Measurements from ENCODE around the gene CELSR1. TPM values are rescaled to one million over a fixed set of nuclear protein-coding genes. Genes with fewer than 3 reads are reported as not detected.

CELSR1 gene
- total RNA-seq, 1 experiment from 2014 or later, result 5.3 TPM

DNA sequence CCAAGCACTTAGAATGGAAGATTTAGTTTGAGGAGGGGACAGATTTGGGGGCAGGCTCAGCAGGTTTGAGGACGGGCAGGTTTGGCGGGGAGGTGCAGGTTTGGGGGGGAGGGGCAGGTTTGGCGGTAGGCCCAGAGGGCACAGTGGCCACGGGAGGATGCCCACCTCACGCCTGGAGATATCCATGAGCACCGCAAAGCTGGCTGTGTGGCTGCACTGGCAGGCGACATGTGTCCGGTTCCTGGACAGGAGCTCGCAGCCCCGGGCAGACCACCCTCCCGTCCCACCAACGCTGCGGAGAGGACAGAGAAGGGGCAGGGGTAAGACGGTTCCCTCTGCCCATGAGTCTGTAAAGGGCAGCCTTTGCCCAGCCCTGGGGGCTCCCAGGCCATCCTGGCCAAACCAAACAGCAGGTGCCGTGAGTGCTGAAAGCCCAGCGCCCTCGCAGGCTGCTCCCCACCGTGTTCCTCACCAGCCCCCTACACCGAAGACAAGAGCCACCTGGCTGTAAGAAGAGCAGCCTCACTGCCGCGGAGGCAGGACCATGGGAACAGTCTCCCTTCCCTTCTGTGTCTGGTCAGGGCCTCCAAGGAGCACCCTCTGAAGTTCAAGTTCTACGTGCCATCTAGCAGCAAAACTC is 158.9 kb downstream of the CELSR1 start:
- Histone ChIP-seq H3K36me3 (replicated peaks; ENCODE audit: control insufficient read depth, insufficient read depth, low read length) (no peaks in the 10 kb centered on the region), H3K27me3 (ENCODE audit: control insufficient read depth, insufficient read depth, low read length) (no peaks in the 10 kb centered on the region), H3K4me3 (ENCODE audit: insufficient read depth, low read depth, low read length) (no peak overlapping the region)
- DNase-seq, result peak; percentile 78

DNA sequence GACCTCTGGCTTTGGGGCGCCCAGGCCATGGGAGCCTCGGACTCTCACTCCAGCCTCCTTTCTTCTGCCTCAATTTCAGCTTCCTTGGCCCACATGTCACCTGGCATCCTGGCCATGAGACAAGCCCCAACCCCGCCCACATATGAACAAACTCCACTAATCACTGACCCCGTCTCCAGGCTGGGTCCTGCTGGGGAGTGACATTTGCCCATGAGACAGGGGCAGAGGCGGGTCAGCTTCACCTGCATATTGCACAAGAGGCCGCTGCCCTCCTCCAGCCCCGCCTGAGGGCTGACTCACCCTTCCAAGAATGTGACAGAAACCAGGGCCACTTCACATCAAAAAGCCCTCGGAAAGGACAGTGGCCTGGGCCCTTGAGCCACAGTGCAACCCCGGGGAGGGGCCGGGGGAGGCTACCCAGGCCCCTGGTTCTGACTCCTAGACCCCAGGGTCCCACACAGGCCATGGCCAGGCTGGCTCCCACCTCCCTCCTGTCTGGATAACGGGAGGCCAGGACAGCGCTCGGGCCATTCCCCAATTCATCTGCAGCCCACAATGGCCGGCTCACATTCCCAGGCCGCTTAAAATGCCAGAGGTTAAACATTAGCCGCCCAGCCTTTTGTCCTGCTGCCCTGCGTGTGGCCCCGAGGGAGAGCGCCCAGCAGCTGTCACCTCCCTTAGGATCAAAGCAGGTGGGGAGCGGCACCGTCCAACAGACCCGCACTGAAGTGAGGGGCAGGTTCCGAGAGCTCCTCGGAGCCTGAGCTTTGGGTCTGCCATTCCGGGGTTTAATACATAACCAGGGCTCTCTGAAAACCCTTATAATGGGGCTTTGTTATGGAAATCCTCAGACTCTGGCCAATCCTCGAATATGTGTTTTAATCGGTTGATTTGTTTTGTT is 159.6 kb downstream of the CELSR1 start:
- no peaks in the 10 kb centered on the region for H3K27me3 ChIP-seq (ENCODE audit: control insufficient read depth, insufficient read depth, low read length)
- no peak overlapping the region for H3K4me3 ChIP-seq (ENCODE audit: insufficient read depth, low read depth, low read length)
- DNase-seq, result peak; percentile 93

DNA sequence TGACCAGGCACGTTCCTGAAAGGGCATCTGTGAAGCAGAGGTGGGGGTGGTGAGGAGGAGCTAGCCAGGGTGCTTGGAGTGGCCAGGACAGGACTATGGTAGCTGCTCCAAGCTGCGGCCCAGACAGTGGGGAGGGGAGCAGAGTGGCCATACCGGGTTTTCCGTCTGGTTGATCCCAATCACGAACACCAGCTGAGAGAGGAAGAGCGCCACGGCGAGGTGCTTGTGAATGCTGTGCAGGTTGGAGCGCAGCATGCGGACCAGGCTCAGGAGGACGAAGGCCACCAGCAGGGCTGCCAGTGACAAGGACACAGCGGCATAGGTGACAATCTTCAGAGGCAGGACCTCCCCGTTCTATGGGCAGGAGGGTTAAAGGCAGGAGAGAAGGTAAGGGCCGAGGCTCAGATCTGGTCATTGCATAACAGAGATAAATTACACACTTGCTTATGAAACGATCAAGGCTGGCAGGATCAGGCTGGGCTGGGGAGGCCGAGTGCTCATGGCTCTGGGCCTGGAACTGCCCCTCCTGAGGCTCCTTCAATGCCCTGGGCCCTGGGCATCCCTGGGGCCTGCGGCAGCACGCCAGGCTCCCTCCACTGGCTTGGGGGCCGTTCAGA is 160.4 kb downstream of the CELSR1 start:
- H3K27me3 ChIP-seq (ENCODE audit: control insufficient read depth, insufficient read depth, low read length), result no peaks in the 10 kb centered on the region
- H3K36me3 ChIP-seq (replicated peaks; ENCODE audit: control insufficient read depth, insufficient read depth, low read length), result no peaks in the 10 kb centered on the region
- DNase-seq, result peak; percentile 63
- H3K4me3 ChIP-seq (ENCODE audit: insufficient read depth, low read depth, low read length), result no peak overlapping the region

More for the DNA sequence above, 159.6 kb downstream of the CELSR1 start:
- H3K36me3 ChIP-seq (replicated peaks; ENCODE audit: control insufficient read depth, insufficient read depth, low read length), result no peaks in the 10 kb centered on the region

GRCh38 chr22:46376111-46376510 is 161.3 kb downstream of the CELSR1 start:
- Histone ChIP-seq H3K36me3 (replicated peaks; ENCODE audit: control insufficient read depth, insufficient read depth, low read length) (no peaks in the 10 kb centered on the region), H3K27me3 (ENCODE audit: control insufficient read depth, insufficient read depth, low read length) (no peaks in the 10 kb centered on the region), H3K4me3 (ENCODE audit: insufficient read depth, low read depth, low read length) (no peak overlapping the region)
- no peak for DNase-seq

- Histone ChIP-seq H3K4me3 (ENCODE audit: insufficient read depth, low read depth, low read length) (no peak overlapping the region), H3K27me3 (ENCODE audit: control insufficient read depth, insufficient read depth, low read length) (no peaks in the 10 kb centered on the region), H3K36me3 (replicated peaks; ENCODE audit: control insufficient read depth, insufficient read depth, low read length) (no peaks in the 10 kb centered on the region)
- DNase-seq, result peak; percentile 64
Measured at GRCh38 chr22:46374663-46375474, 162.6 kb downstream of the CELSR1 start.

DNA sequence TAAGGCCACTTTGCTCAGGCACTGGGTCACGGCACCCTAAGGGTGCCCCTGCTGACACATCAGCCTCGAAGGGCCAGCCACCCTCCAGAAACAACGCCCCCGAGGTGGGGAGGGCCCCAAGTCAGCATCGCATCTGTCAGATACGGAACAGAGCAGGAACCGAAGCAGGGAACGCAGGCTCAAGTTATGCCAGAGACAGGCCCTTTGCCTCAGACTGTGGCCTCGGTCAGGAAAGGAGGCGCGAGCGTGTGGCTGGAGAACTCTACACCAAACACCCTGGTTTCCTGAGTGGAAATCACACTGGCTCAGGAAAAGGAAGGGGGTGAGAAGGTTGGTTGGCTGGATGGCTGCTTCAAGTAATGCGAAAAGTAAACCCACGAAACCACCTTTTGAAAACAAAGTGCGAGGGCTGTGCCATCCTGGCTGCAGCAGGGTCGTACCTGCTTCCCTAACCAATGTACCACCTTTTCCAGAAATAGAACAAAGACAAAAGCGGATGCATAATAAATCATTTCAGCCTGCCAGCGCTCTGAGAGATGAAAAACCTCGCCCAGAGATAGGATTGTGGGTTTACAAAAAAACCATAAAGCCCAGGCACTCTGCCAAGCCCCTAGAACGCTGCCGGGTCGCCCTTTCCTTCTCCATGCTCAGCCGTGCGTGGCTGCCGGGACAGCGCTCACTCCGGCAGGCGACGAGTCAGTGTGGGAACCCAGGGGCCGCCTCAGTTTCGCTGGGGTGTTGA is 163.3 kb downstream of the CELSR1 start:
- no peak overlapping the region for H3K4me3 ChIP-seq (ENCODE audit: insufficient read depth, low read depth, low read length)

DNA sequence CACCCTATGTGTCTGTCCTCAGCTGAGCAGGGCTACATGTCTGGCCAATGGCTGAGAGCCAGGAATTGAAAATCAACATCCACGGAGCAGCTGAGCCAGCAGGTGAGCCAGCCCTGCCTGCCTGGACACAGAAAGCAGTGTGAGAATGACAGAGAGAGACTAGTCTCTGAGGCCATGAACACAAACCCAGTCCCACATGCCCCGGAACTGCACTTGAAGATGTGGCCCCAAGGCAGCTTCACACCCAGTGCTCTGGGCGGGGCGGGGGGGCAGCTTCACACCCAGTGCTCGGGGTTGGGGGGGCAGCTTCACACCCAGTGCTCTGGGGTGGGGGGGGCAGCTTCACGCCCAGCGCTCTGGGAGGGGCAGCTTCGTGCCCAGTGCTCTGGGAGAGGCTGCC is 164.3 kb downstream of the CELSR1 start:
- Histone ChIP-seq H3K4me3 (ENCODE audit: insufficient read depth, low read depth, low read length) (no peak overlapping the region), H3K36me3 (replicated peaks; ENCODE audit: control insufficient read depth, insufficient read depth, low read length) (no peaks in the 10 kb centered on the region), H3K27me3 (ENCODE audit: control insufficient read depth, insufficient read depth, low read length) (no peaks in the 10 kb centered on the region)
- DNase-seq, result no peak

More for the DNA sequence above, 163.3 kb downstream of the CELSR1 start:
- DNase-seq, result peak; percentile 64
- Histone ChIP-seq H3K27me3 (ENCODE audit: control insufficient read depth, insufficient read depth, low read length) (no peaks in the 10 kb centered on the region), H3K36me3 (replicated peaks; ENCODE audit: control insufficient read depth, insufficient read depth, low read length) (no peaks in the 10 kb centered on the region)

DNA sequence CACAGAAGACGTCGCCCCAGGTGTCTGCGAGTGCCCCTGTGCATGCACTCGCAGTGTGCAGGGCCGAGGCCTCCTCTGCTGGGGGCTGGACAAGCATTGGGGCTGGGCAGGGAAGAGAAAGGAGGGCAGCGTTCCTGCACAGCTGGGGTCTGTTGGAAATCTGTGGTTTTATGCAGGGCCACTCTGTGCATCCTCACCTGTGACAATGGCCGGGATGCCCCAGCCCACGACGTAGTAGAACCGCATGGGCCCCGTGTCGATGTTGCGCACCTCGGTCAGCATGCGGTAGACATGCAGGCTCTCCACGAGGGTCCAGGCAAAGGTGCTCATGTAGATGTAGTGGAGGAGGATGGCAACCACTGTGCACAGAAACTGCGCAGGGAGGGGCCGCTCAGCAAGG is 164.7 kb downstream of the CELSR1 start:
- Histone ChIP-seq H3K27me3 (ENCODE audit: control insufficient read depth, insufficient read depth, low read length) (no peaks in the 10 kb centered on the region), H3K36me3 (replicated peaks; ENCODE audit: control insufficient read depth, insufficient read depth, low read length) (no peaks in the 10 kb centered on the region), H3K4me3 (ENCODE audit: insufficient read depth, low read depth, low read length) (no peak overlapping the region)
- DNase-seq, result no peak

GRCh38 chr22:46371623-46372226 is 165.7 kb downstream of the CELSR1 start:
- H3K36me3 ChIP-seq (replicated peaks; ENCODE audit: control insufficient read depth, insufficient read depth, low read length), result no peaks in the 10 kb centered on the region
- no peak overlapping the region for H3K4me3 ChIP-seq (ENCODE audit: insufficient read depth, low read depth, low read length)
- DNase-seq, result no peak
- no peaks in the 10 kb centered on the region for H3K27me3 ChIP-seq (ENCODE audit: control insufficient read depth, insufficient read depth, low read length)

DNA sequence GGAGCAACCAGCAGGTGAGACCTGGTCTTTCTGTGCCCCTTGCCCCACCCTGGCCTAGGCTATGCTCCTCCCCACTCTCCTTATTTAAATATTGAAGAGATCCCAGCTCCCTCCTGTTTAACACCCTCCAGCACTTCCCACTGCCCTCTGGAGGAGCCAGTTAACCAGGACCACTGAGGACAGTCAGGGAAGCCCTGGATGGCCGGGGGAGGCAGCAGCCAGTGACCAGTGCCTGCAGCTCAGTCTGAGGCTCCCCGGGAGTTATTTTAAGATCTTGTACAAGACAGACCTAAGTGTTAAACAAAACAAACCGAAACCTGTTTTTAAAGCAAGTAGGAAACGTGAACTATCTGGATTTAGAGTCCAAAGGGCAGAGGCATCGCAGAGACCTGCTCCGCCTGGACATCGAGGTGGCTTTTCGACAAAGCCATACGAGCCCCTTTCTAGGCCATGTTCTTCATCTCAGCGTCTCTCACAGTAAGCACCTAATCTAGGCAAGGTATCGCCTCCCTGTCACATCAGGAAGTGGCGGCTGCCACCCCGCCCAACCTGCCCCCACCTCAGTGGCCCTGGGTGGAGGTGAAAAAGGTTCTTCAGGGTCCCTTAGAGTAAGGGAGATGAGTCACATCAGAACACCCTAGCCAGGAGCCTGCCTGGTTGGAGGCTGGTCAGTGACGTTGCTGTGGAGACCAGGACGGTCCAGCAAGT is 166.7 kb downstream of the CELSR1 start:
- Histone ChIP-seq H3K4me3 (ENCODE audit: insufficient read depth, low read depth, low read length) (no peak overlapping the region), H3K27me3 (ENCODE audit: control insufficient read depth, insufficient read depth, low read length) (no peaks in the 10 kb centered on the region), H3K36me3 (replicated peaks; ENCODE audit: control insufficient read depth, insufficient read depth, low read length) (no peaks in the 10 kb centered on the region)
- DNase-seq, result peak; percentile 77

DNA sequence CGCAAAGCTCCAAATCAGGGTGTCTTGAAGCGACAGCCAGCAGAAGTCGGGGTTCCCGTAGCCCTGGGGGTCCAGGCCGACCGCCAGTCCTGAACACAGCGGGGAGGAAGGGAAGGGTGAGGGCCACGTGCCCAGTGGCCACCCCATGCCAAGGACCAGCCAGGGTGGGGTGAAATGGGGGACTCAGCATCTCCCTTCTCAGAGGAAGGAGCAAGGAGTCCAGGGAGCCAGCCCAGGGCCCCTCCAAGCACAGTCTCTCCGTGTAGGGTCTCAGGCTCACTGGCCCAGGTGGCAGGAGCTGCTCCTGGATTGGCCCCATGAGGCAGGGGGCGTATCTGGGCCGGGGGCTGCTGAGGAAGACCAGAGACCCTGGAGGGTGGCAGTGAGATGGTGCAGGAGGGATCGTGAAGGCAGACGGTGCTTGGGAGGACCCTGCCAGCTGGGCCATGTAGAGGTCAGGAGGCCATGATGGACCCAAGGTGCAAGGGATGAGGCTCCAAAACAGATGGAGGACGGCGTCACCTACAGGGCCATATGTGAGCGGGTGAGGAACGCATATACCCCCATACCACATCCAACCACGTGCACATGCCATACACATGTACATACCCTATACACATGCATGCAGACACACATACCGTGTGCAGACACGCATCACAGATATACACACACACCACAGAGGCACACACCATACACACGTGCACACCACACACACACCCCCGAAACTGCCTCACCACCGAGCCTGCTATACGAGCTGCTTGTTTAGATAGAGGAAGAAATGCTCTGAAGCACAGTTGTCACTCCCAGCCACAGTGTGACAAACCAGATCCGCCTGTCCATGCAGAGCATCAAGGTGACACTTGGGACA is 167.5 kb downstream of the CELSR1 start:
- Histone ChIP-seq H3K36me3 (replicated peaks; ENCODE audit: control insufficient read depth, insufficient read depth, low read length) (no peaks in the 10 kb centered on the region), H3K4me3 (ENCODE audit: insufficient read depth, low read depth, low read length) (no peak overlapping the region), H3K27me3 (ENCODE audit: control insufficient read depth, insufficient read depth, low read length) (no peaks in the 10 kb centered on the region)
- no peak for DNase-seq
